ENCODE measurements around the gene PGLYRP1. TPM values are rescaled to one million over a fixed set of nuclear protein-coding genes. Genes with fewer than 3 reads are reported as not detected.

The PGLYRP1 gene
- total and polyA plus RNA-seq, 2 of the 4 experiments (the other 2 are of a cell fraction), result not detected

- Histone ChIP-seq H3K9me1 (ENCODE audit: insufficient read depth, low read length) (peaks cover 9% of the 10 kb centered on the region), H3K4me1 (ENCODE audit: control insufficient read depth, insufficient read depth, low read length) (peaks cover 2% of the 10 kb centered on the region), H2AK9ac (replicated peaks; ENCODE audit: low read depth, low read length, poor library complexity) (peak overlapping the region; percentile 81), H4K20me1 (ENCODE audit: insufficient read depth, low read length) (peaks cover 5% of the 10 kb centered on the region; the same call in 1 of the 2 replicates), H2BK20ac (ENCODE audit: low read depth, low read length) (no peak overlapping the region), H4K91ac (ENCODE audit: insufficient read depth, low read depth, low read length) (no peak overlapping the region), H2AFZ (replicated peaks; ENCODE audit: low read length, poor library complexity) (peak overlapping the region; percentile 56), H2BK5ac (ENCODE audit: low read depth, low read length, poor library complexity, severe bottlenecking) (no peak overlapping the region), H3K9me3 (ENCODE audit: control insufficient read depth, insufficient read depth, low read length) (no peaks in the 10 kb centered on the region), H2AK5ac (ENCODE audit: low read depth, low read length) (no peak overlapping the region), H3K27me3 (ENCODE audit: control insufficient read depth, insufficient read depth, low read length) (no peaks in the 10 kb centered on the region), H4K8ac (ENCODE audit: low read depth in 2 of 2, low read length in 2 of 2) (peak overlapping the region in 1 of 2 experiments; percentile 25; a peak in 1 of 4 replicates), H2BK15ac (ENCODE audit: low read depth, low read length) (no peak overlapping the region), H3K36me3 (ENCODE audit: control insufficient read depth, insufficient read depth, low read length) (peaks cover 9% of the 10 kb centered on the region; the same call in 1 of the 2 replicates), H3K23ac (ENCODE audit: low read depth, low read length) (0 out of 2 replicates have a peak overlapping the region, but pooled peaks have one; percentile 15), H3K4me2 (ENCODE audit: low read depth, low read length) (no peak overlapping the region; the same call in 1 of the 2 replicates), H3K27ac (ENCODE audit: insufficient read depth, low read length) (no peak overlapping the region), H2BK120ac (ENCODE audit: low read depth, low read length) (no peak overlapping the region), H4K5ac (ENCODE audit: low read depth, low read length) (no peak overlapping the region), H3K18ac (ENCODE audit: low read depth, low read length) (no peak overlapping the region), H3K14ac (replicated peaks; ENCODE audit: low read depth, low read length) (no peak overlapping the region), H3K9ac (ENCODE audit: low read depth, low read length) (no peak overlapping the region), H3K79me1 (ENCODE audit: low read depth in 1 of 2, low read length in 2 of 2) (peaks cover 14 to 37% of the 10 kb centered on the region in 2 experiments), H3K4ac (ENCODE audit: low read depth, low read length) (no peak overlapping the region), H3K56ac (ENCODE audit: extremely low read depth, insufficient read depth, low read length) (no peak overlapping the region), H3K4me3 (ENCODE audit: insufficient read depth, low read depth, low read length) (no peak overlapping the region)
- 17% methylated on average over 6 of the region's 34 CpGs; no CpG with 5 or more reads in 1 of the 2 experiments for WGBS, 2 experiments (ENCODE audit: extremely low coverage in 2 of 2, insufficient read length in 1 of 2)
- dilution Hi-C loops (cut with HindIII; ENCODE audit: low sequenced_read_pairs, unreplicated experiment) (no loop called here), intact Hi-C loops (cut with micrococcal nuclease) (no loop called here), in situ Hi-C loops (cut with MboI; ENCODE audit: low sequenced_read_pairs) (no loop called here)
- POLR2A ChIA-PET (ENCODE audit: unreplicated experiment), result no interaction called here
- ATAC-seq (ENCODE audit: low read depth), result peak; percentile 63
- DNase-seq, result no peak
- no TSS peak for BruUV-seq (replicated peaks)
- CTCF ChIA-PET, result no interaction called here
- no peak for TF ChIP-seq MXI1 (IDR thresholded peaks at IDR 0.05; ENCODE audit: borderline replicate concordance, low read depth, low read length)
- TF ChIP-seq, protein P1, sequence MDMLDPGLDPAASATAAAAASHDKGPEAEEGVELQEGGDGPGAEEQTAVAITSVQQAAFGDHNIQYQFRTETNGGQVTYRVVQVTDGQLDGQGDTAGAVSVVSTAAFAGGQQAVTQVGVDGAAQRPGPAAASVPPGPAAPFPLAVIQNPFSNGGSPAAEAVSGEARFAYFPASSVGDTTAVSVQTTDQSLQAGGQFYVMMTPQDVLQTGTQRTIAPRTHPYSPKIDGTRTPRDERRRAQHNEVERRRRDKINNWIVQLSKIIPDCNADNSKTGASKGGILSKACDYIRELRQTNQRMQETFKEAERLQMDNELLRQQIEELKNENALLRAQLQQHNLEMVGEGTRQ (IDR thresholded peaks at IDR 0.05; ENCODE audit: low read depth, low read length), result no peak
- TF ChIP-seq FOS (IDR thresholded peaks at IDR 0.05; ENCODE audit: low read depth, low read length), result no peak
- no peak for TF ChIP-seq RCOR1 (IDR thresholded peaks at IDR 0.05; ENCODE audit: insufficient replicate concordance, low read length)
- TF ChIP-seq RAD21 (IDR thresholded peaks at IDR 0.05; ENCODE audit: low read length), result no peak
- TF ChIP-seq CEBPB (IDR thresholded peaks at IDR 0.05; ENCODE audit: low read depth, low read length), result no peak
- no peak for TF ChIP-seq SMC3 (IDR thresholded peaks at IDR 0.05; ENCODE audit: low read depth, low read length)
- TF ChIP-seq POLR2A (IDR thresholded peaks at IDR 0.05; ENCODE audit: low read depth, low read length), result no peak
- no peak for TF ChIP-seq CHD1 (IDR thresholded peaks at IDR 0.05; ENCODE audit: low read depth, low read length)
- TF ChIP-seq MAZ (IDR thresholded peaks at IDR 0.05; ENCODE audit: borderline replicate concordance, low read depth, low read length), result no peak
- TF ChIP-seq CTCF (conservative IDR thresholded peaks at IDR 0.05; ENCODE audit: low read depth, low read length), result no peak
- TF ChIP-seq BHLHE40 (IDR thresholded peaks at IDR 0.05; ENCODE audit: low read depth, low read length), result no peak
- no peak for TF ChIP-seq RFX5 (IDR thresholded peaks at IDR 0.05; ENCODE audit: low read depth, low read length)
- no peak for TF ChIP-seq MAFK (IDR thresholded peaks at IDR 0.05; ENCODE audit: low read depth, low read length)
- no peak for TF ChIP-seq NFE2L2 (IDR thresholded peaks at IDR 0.05; ENCODE audit: low read depth, low read length)
Measured at GRCh38 chr19:46000491-46001246, 22.2 kb downstream of the PGLYRP1 start.
